ENCODE data around the gene CCDC102B. TPM values are rescaled to one million over a fixed set of nuclear protein-coding genes. Genes with fewer than 3 reads are reported as not detected.

CCDC102B gene
- total RNA-seq, 1 donor from 2014 or later: 0.54 TPM

- no peaks in the 10 kb centered on the region for H3K27me3 ChIP-seq (ENCODE audit: control insufficient read depth, insufficient read depth, low read length)
- no peak for TF ChIP-seq CTCF (IDR thresholded peaks at IDR 0.05; ENCODE audit: insufficient read depth, low read length, poor library complexity, severe bottlenecking)
- H3K4me3 ChIP-seq (ENCODE audit: low read depth, low read length): no peak overlapping the region
- no peak for DNase-seq (ENCODE audit: low read depth)
- H3K36me3 ChIP-seq (ENCODE audit: control insufficient read depth, insufficient read depth, low read length): no peaks in the 10 kb centered on the region
Observed at GRCh38 chr18:68830256-68831045, 32.6 kb downstream of the CCDC102B start.

GRCh38 chr18:68833756-68834155 is 35.9 kb downstream of the CCDC102B start:
- no peaks in the 10 kb centered on the region for H3K36me3 ChIP-seq (ENCODE audit: control insufficient read depth, insufficient read depth, low read length)
- no peaks in the 10 kb centered on the region for H3K27me3 ChIP-seq (ENCODE audit: control insufficient read depth, insufficient read depth, low read length)
- H3K4me3 ChIP-seq (ENCODE audit: low read depth, low read length): no peak overlapping the region
- DNase-seq (ENCODE audit: low read depth): no peak
- no peak for TF ChIP-seq CTCF (IDR thresholded peaks at IDR 0.05; ENCODE audit: insufficient read depth, low read length, poor library complexity, severe bottlenecking)

- no peak for TF ChIP-seq CTCF (IDR thresholded peaks at IDR 0.05; ENCODE audit: insufficient read depth, low read length, poor library complexity, severe bottlenecking)
- H3K36me3 ChIP-seq (ENCODE audit: control insufficient read depth, insufficient read depth, low read length): no peaks in the 10 kb centered on the region
- no peaks in the 10 kb centered on the region for H3K27me3 ChIP-seq (ENCODE audit: control insufficient read depth, insufficient read depth, low read length)
- no peak overlapping the region for H3K4me3 ChIP-seq (ENCODE audit: low read depth, low read length)
- no peak for DNase-seq (ENCODE audit: low read depth)
Observed at GRCh38 chr18:68837665-68838451, 40.0 kb downstream of the CCDC102B start.

- H3K27me3 ChIP-seq (ENCODE audit: control insufficient read depth, insufficient read depth, low read length): no peaks in the 10 kb centered on the region
- TF ChIP-seq CTCF (IDR thresholded peaks at IDR 0.05; ENCODE audit: insufficient read depth, low read length, poor library complexity, severe bottlenecking): no peak
- no peak for DNase-seq (ENCODE audit: low read depth)
Observed at GRCh38 chr18:68839701-68840100, 41.8 kb downstream of the CCDC102B start.

GRCh38 chr18:68840554-68841263 is 42.8 kb downstream of the CCDC102B start:
- Histone ChIP-seq H3K4me3 (ENCODE audit: low read depth, low read length) (no peak overlapping the region), H3K36me3 (ENCODE audit: control insufficient read depth, insufficient read depth, low read length) (no peaks in the 10 kb centered on the region), H3K27me3 (ENCODE audit: control insufficient read depth, insufficient read depth, low read length) (no peaks in the 10 kb centered on the region)
- peak; percentile 69 for DNase-seq (ENCODE audit: low read depth)
- no peak for TF ChIP-seq CTCF (IDR thresholded peaks at IDR 0.05; ENCODE audit: insufficient read depth, low read length, poor library complexity, severe bottlenecking)

More at GRCh38 chr18:68839701-68840100, 41.8 kb downstream of the CCDC102B start:
- Histone ChIP-seq H3K4me3 (ENCODE audit: low read depth, low read length) (no peak overlapping the region), H3K36me3 (ENCODE audit: control insufficient read depth, insufficient read depth, low read length) (no peaks in the 10 kb centered on the region)
